Measurements from ENCODE around the gene PKMYT1. TPM values are rescaled to one million over a fixed set of nuclear protein-coding genes. Genes with fewer than 3 reads are reported as not detected.

PKMYT1 gene
- total RNA-seq, 1 experiment from 2014 or later = 92.1 TPM

- no peak for DNase-seq (ENCODE audit: low spot score)
These were observed 5.8 kb downstream of the PKMYT1 start for GRCh38 chr16:2974319-2975056.

GRCh38 chr16:2973605-2974318 is 6.5 kb downstream of the PKMYT1 start:
- no peak for DNase-seq (ENCODE audit: low spot score)

- DNase-seq (ENCODE audit: low spot score) = no peak
These were observed 7.2 kb downstream of the PKMYT1 start for GRCh38 chr16:2973093-2973492.

GRCh38 chr16:2971985-2972784 is 8.1 kb downstream of the PKMYT1 start:
- no peak for DNase-seq (ENCODE audit: low spot score)

GRCh38 chr16:2971134-2971984 is 8.9 kb downstream of the PKMYT1 start:
- DNase-seq (ENCODE audit: low spot score) = no peak

GRCh38 chr16:2970563-2970962 is 9.7 kb downstream of the PKMYT1 start:
- no peak for DNase-seq (ENCODE audit: low spot score)

GRCh38 chr16:2969545-2970521 is 10.4 kb downstream of the PKMYT1 start:
- peak; percentile 75 for DNase-seq (ENCODE audit: low spot score)

GRCh38 chr16:2968738-2969544 is 11.3 kb downstream of the PKMYT1 start, which contains the start of gene PAQR4:
Gene PAQR4 (plus strand): TSS chr16:2969348. CDS start chr16:2969675, 327 bp downstream.
- peak; percentile 96 for DNase-seq (ENCODE audit: low spot score)

- no peak for DNase-seq (ENCODE audit: low spot score)
These were observed 11.9 kb downstream of the PKMYT1 start for GRCh38 chr16:2968368-2968737.

- no peak for DNase-seq (ENCODE audit: low spot score)
These were observed 12.5 kb downstream of the PKMYT1 start for GRCh38 chr16:2967721-2968161.

GRCh38 chr16:2967211-2967631 is 13.0 kb downstream of the PKMYT1 start:
- no peak for DNase-seq (ENCODE audit: low spot score)

GRCh38 chr16:2966808-2967191 is 13.4 kb downstream of the PKMYT1 start:
- no peak for DNase-seq (ENCODE audit: low spot score)

GRCh38 chr16:2966043-2966807 is 14.0 kb downstream of the PKMYT1 start:
- DNase-seq (ENCODE audit: low spot score) = no peak

GRCh38 chr16:2964475-2965336 is 15.5 kb downstream of the PKMYT1 start:
- DNase-seq (ENCODE audit: low spot score) = peak; percentile 44

- DNase-seq (ENCODE audit: low spot score) = no peak
These were observed 16.3 kb downstream of the PKMYT1 start, which contains the start of gene KREMEN2 for GRCh38 chr16:2963723-2964474. Gene KREMEN2 (plus strand): TSS chr16:2964275. CDS start chr16:2964521, 246 bp downstream.

- DNase-seq (ENCODE audit: low spot score) = no peak
These were observed 17.0 kb downstream of the PKMYT1 start for GRCh38 chr16:2963074-2963722.
